ENCODE results near the gene TEAD1. TPM values are rescaled to one million over a fixed set of nuclear protein-coding genes. Genes with fewer than 3 reads are reported as not detected.

The TEAD1 gene
- total RNA-seq, 2 experiments from 2014 or later, result 5.6 to 10.8 TPM

GRCh38 chr11:12715131-12715530 lies 40.9 kb downstream of the TEAD1 start:
- no peaks in the 10 kb centered on the region for H4K20me1 ChIP-seq (ENCODE audit: insufficient read depth, low read length)
- TF ChIP-seq CTCF (conservative IDR thresholded peaks at IDR 0.05; ENCODE audit: low read length) (no peak), EZH2phosphoT487 (IDR thresholded peaks at IDR 0.05; ENCODE audit: borderline replicate concordance, low read depth, low read length) (no peak)
- H3K4me1 ChIP-seq (ENCODE audit: insufficient read depth, low read length, poor library complexity, severe bottlenecking), result peaks cover 11% of the 10 kb centered on the region
- CTCF ChIA-PET (ENCODE audit: unreplicated experiment), result no interaction called here
- no peaks in the 10 kb centered on the region for H3K9me2 ChIP-seq (ENCODE audit: insufficient read depth, low read length)
- no peak overlapping the region for H3K27ac ChIP-seq (ENCODE audit: low read depth, low read length, poor library complexity, severe bottlenecking)
- POLR2A ChIA-PET, result no interaction called here
- H2AFZ ChIP-seq (ENCODE audit: low read length), result no peak overlapping the region
- intact Hi-C loops (cut with micrococcal nuclease; ENCODE audit: unreplicated experiment), result no loop called here
- no peaks in the 10 kb centered on the region for H3K9me3 ChIP-seq (ENCODE audit: low read length)
- DNase-seq (ENCODE audit: low spot score), result no peak
- no TSS peak for BruUV-seq (replicated peaks)
- no peaks in the 10 kb centered on the region for H3K36me3 ChIP-seq (ENCODE audit: insufficient read depth, low read length)
- no peak overlapping the region for H3K4me3 ChIP-seq (ENCODE audit: low read depth, low read length, poor library complexity, severe bottlenecking)
- no peaks in the 10 kb centered on the region for H3K79me2 ChIP-seq (ENCODE audit: insufficient read depth, low read depth, low read length)
- H3K4me2 ChIP-seq (ENCODE audit: low read length), result no peak overlapping the region

GRCh38 chr11:12715941-12716340 lies 41.7 kb downstream of the TEAD1 start:
- Histone ChIP-seq H3K9me3 (ENCODE audit: low read length) (no peaks in the 10 kb centered on the region), H3K27ac (ENCODE audit: low read depth, low read length, poor library complexity, severe bottlenecking) (no peak overlapping the region), H4K20me1 (ENCODE audit: insufficient read depth, low read length) (no peaks in the 10 kb centered on the region), H3K4me3 (ENCODE audit: low read depth, low read length, poor library complexity, severe bottlenecking) (no peak overlapping the region), H3K9me2 (ENCODE audit: insufficient read depth, low read length) (no peaks in the 10 kb centered on the region), H3K36me3 (ENCODE audit: insufficient read depth, low read length) (no peaks in the 10 kb centered on the region), H3K79me2 (ENCODE audit: insufficient read depth, low read depth, low read length) (no peaks in the 10 kb centered on the region), H2AFZ (ENCODE audit: low read length) (no peak overlapping the region), H3K4me2 (ENCODE audit: low read length) (no peak overlapping the region), H3K4me1 (ENCODE audit: insufficient read depth, low read length, poor library complexity, severe bottlenecking) (peaks cover 11% of the 10 kb centered on the region)
- POLR2A ChIA-PET, result no interaction called here
- CTCF ChIA-PET (ENCODE audit: unreplicated experiment), result no interaction called here
- no peak for DNase-seq (ENCODE audit: low spot score)
- intact Hi-C loops (cut with micrococcal nuclease; ENCODE audit: unreplicated experiment), result no loop called here
- BruUV-seq (replicated peaks), result no TSS peak
- TF ChIP-seq CTCF (conservative IDR thresholded peaks at IDR 0.05; ENCODE audit: low read length) (no peak), EZH2phosphoT487 (IDR thresholded peaks at IDR 0.05; ENCODE audit: borderline replicate concordance, low read depth, low read length) (no peak)

DNA sequence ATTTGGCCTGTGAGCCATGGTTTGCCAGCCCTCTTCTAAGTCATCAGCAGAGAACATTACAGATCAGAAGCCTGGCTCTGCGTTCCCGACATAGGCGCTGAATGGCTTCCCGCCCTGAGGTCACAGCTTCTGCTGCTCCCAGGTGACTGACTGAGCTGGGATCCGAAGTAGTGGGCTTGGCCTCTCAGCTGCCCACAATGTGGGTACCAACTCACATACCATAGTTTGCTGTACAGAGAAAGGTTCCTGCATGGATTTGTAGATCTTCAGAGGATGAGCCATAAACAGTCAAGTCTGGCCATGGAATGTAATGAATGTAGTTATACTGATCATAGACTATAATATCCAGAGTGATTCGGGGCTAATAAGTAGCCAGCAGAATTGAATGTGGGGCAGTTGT lies 42.6 kb downstream of the TEAD1 start:
- H3K27ac ChIP-seq (ENCODE audit: low read depth, low read length, poor library complexity, severe bottlenecking), result no peak overlapping the region
- no peaks in the 10 kb centered on the region for H3K79me2 ChIP-seq (ENCODE audit: insufficient read depth, low read depth, low read length)
- H4K20me1 ChIP-seq (ENCODE audit: insufficient read depth, low read length), result no peaks in the 10 kb centered on the region
- no peak overlapping the region for H3K4me2 ChIP-seq (ENCODE audit: low read length)
- H3K9me3 ChIP-seq (ENCODE audit: low read length), result no peaks in the 10 kb centered on the region
- intact Hi-C loops (cut with micrococcal nuclease; ENCODE audit: unreplicated experiment), result no loop called here
- TF ChIP-seq CTCF (conservative IDR thresholded peaks at IDR 0.05; ENCODE audit: low read length) (no peak), EZH2phosphoT487 (IDR thresholded peaks at IDR 0.05; ENCODE audit: borderline replicate concordance, low read depth, low read length) (no peak)
- peaks cover 11% of the 10 kb centered on the region for H3K4me1 ChIP-seq (ENCODE audit: insufficient read depth, low read length, poor library complexity, severe bottlenecking)
- POLR2A ChIA-PET, result no interaction called here
- DNase-seq (ENCODE audit: low spot score), result no peak
- no peak overlapping the region for H2AFZ ChIP-seq (ENCODE audit: low read length)
- H3K36me3 ChIP-seq (ENCODE audit: insufficient read depth, low read length), result no peaks in the 10 kb centered on the region
- BruUV-seq (replicated peaks), result no TSS peak
- no peak overlapping the region for H3K4me3 ChIP-seq (ENCODE audit: low read depth, low read length, poor library complexity, severe bottlenecking)
- no peaks in the 10 kb centered on the region for H3K9me2 ChIP-seq (ENCODE audit: insufficient read depth, low read length)
- CTCF ChIA-PET (ENCODE audit: unreplicated experiment), result no interaction called here
